Spleen (tissue), 11 donors: ENCODE data around the gene ZNF764. TPM values are rescaled to one million over a fixed set of nuclear protein-coding genes. Genes with fewer than 3 reads are reported as not detected.

Experiments used
- DNase-seq: peaks from one replicate; pipeline ENCODE4 v3.0.0-alpha.2; 2020
- H3K27ac ChIP-seq, 8 donors: fragments of 200-600 bp; sonication (generic) in 7 of 8; 1 replicate in 4 of 8; 2 replicates in 4 of 8; pipeline versions ENCODE4 v1.5.0 to v1.8.0; 2016 to 2021; ENCODE audit warnings: inconsistent platforms in 4 of 8, mild to moderate bottlenecking in 4 of 8, moderate library complexity in 1 of 8
- H3K27me3 ChIP-seq, 7 donors: fragments of 200-600 bp; sonication (generic) in 6 of 7; replicated peaks in 1 of 7; 1 replicate in 4 of 7; 2 replicates in 3 of 7; pipeline versions ENCODE4 v1.5.0 to v1.8.0; 2016 to 2021; ENCODE audit warnings: inconsistent platforms in 3 of 7, mild to moderate bottlenecking in 1 of 7
- H3K36me3 ChIP-seq, 6 donors: fragments of 200-600 bp; sonication (generic) in 5 of 6; 1 replicate in 4 of 6; 2 replicates in 2 of 6; pipeline versions ENCODE4 v1.5.0 to v1.8.0; 2016 to 2021; ENCODE audit warnings: inconsistent platforms in 2 of 6
- H3K4me1 ChIP-seq, 6 donors: fragments of 200-600 bp; sonication (generic) in 5 of 6; 1 replicate in 3 of 6; 2 replicates in 3 of 6; pipeline versions ENCODE4 v1.5.0 to v1.8.0; 2016 to 2021; ENCODE audit warnings: inconsistent platforms in 3 of 6
- H3K4me3 ChIP-seq, 8 donors: fragments of 200-600 bp; sonication (generic) in 7 of 8; 1 replicate in 4 of 8; 2 replicates in 4 of 8; pipeline versions ENCODE4 v1.5.0 to v1.8.0; 2016 to 2021; ENCODE audit warnings: inconsistent platforms in 4 of 8, mild to moderate bottlenecking in 4 of 8, moderate library complexity in 2 of 8
- H3K9me3 ChIP-seq, 8 donors: fragments of 200-600 bp; sonication (generic) in 7 of 8; 1 replicate in 4 of 8; 2 replicates in 4 of 8; pipeline versions ENCODE4 v1.5.0 to v1.8.0; 2016 to 2021; ENCODE audit warnings: inconsistent platforms in 4 of 8
- POLR2A ChIP-seq, 3 donors: fragments of 450-650 bp; IDR thresholded peaks; one replicate each; pipeline ENCODE4 v1.5.1; 2017; ENCODE audit warnings: antibody characterized with exemption in 3 of 3, mild to moderate bottlenecking in 1 of 3
- POLR2AphosphoS5 ChIP-seq, 3 donors: sonication (generic); formaldehyde crosslinking; IDR thresholded peaks; one replicate each; pipeline ENCODE4 v1.5.1; 2017; ENCODE audit warnings: antibody characterized with exemption in 3 of 3
- WGBS, 5 donors: extraction: QIAGEN DNeasy Blood & Tissue Kit in 3 of 5; methylation state at CpG; one replicate each; pipeline versions ENCODE4 v1.1.5 to v1.1.7; 2013 to 2018; 5-methylcytosine and 5-hydroxymethylcytosine counted together
- intact Hi-C: fragments of 100-400 bp; cut with DNase I; formaldehyde crosslinking; loops from one replicate; pipeline ENCODE4 v1.15.0; 2023; ENCODE audit warnings: low total_unique reads
- polyA plus RNA-seq, 3 donors: library from polyadenylated mRNA; stranded (reverse); fragments of 200-250 nt; gene quantifications; one replicate each; pipeline ENCODE4 v1.2.1, GENCODE V29; 2013
- total RNA-seq, 7 donors: library from RNA; depleted of rRNA in 3 of 7; stranded (reverse); fragments of >200 nt in 3 of 7; fragmentation: NEBNext Ultra II Directional in 4 of 7; extraction: Animal tissue kit (Norgen Biotek cat#: 25700) in 4 of 7; gene quantifications; one replicate each; pipeline versions ENCODE4 v1.1.0 to v1.2.1, GENCODE V29; 2016 to 2021
- TF ChIP-seq, protein P1 (sequence below), 11 experiments: fragments of 200-600 bp in 7 of 11; fragments of 450-650 bp in 4 of 11; sonication (generic) in 4 of 11; IDR thresholded peaks in 8 of 11; conservative IDR thresholded peaks in 3 of 11; 1 replicate in 7 of 11; 2 replicates in 4 of 11; pipeline versions ENCODE4 v1.4.0 to v1.8.0; 2016 to 2021; ENCODE audit warnings: antibody characterized with exemption in 11 of 11, inconsistent platforms in 4 of 11, mild to moderate bottlenecking in 1 of 11
- donor health status: healthy with polysubstance abuse.
- donor health status: DM: no; HTN: no; CAD: no; lungs with moderate emphysema.
- donor health status: DM: no; HTN: no; CAD: no.
- donor health status: Bipolar disorder and iron deficiency.
- donor health status: healthy.
- donor health status: DM: no; HTN: no; CAD: no.
- donor health status: DM: yes; HTN: yes; CAD: no.

ZNF764 gene
- total and polyA plus RNA-seq, 10 donors = 3.4 to 18.6 (median 13.2) TPM

DNA sequence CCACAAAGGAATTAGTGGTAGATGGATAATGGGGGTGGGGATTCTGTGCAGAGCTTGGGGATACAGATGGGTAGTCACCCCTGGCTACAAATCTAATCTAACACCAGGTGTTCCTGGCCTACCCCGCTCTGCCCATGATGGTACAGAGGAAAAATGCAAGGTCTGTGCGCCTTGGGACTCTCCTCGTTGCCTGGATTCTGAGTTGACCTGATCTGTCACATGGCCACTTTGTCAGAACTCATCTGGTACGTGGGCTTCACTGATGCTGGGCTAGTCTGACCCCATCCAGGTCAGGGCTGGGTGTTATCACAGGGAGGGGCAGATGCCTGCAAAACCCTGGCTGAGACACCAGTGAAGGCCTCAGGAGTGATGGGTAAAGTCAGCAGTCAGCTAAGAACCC lies 5.2 kb downstream of the ZNF764 start:
- TF ChIP-seq, protein P1, sequence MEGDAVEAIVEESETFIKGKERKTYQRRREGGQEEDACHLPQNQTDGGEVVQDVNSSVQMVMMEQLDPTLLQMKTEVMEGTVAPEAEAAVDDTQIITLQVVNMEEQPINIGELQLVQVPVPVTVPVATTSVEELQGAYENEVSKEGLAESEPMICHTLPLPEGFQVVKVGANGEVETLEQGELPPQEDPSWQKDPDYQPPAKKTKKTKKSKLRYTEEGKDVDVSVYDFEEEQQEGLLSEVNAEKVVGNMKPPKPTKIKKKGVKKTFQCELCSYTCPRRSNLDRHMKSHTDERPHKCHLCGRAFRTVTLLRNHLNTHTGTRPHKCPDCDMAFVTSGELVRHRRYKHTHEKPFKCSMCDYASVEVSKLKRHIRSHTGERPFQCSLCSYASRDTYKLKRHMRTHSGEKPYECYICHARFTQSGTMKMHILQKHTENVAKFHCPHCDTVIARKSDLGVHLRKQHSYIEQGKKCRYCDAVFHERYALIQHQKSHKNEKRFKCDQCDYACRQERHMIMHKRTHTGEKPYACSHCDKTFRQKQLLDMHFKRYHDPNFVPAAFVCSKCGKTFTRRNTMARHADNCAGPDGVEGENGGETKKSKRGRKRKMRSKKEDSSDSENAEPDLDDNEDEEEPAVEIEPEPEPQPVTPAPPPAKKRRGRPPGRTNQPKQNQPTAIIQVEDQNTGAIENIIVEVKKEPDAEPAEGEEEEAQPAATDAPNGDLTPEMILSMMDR (IDR thresholded peaks at IDR 0.05 in 8 of 11, conservative IDR thresholded peaks at IDR 0.05 in 3 of 11) = no peak
- TF ChIP-seq POLR2AphosphoS5 (IDR thresholded peaks at IDR 0.05) (no peak), POLR2A (IDR thresholded peaks at IDR 0.05) (no peak)
- 88 to 100% (median 91%) methylated on average over 4 of the region's 4 CpGs for WGBS, 5 donors
- Histone ChIP-seq H3K4me3 (no peak overlapping the region), H3K27me3 (no peaks in the 10 kb centered on the region), H3K36me3 (peaks cover 0 to 44% (median 23%) of the 10 kb centered on the region in 6 donors), H3K9me3 (no peaks in the 10 kb centered on the region), H3K4me1 (peaks cover 18 to 73% (median 51%) of the 10 kb centered on the region in 6 donors), H3K27ac (peak overlapping the region in 5 of 8 donors; percentile 8 to 65 (median 43))
- no peak for DNase-seq
- intact Hi-C loops = no loop called here

DNA sequence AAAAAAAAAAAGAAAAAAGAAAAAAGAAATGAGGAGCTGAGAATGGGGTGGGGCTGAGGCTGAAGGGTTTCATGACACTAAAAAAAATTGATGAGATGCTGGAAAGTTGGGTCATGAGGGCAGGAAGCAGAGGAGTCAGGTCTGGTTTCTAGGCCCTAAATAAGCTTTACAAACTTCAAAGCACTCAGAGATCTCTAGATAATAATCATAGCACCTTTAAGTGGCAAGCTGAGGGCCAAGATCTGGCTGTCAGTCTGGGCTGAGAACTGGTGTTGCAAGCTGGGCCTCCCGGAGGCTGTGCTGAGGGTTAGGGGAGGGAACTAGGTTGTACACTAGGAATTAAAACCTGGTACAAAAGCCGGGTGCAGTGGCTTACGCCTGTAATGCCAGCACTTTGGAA lies 6.4 kb downstream of the ZNF764 start:
- 43 to 64% (median 62%) methylated on average over 3 of the region's 3 CpGs for WGBS, 5 donors
- peaks cover 0 to 44% (median 23%) of the 10 kb centered on the region in 6 donors for H3K36me3 ChIP-seq
- no peak overlapping the region for H3K4me3 ChIP-seq
- peak in 1 of 3 donors; percentile 30 for TF ChIP-seq POLR2AphosphoS5 (IDR thresholded peaks at IDR 0.05)
- TF ChIP-seq, protein P1 (IDR thresholded peaks at IDR 0.05 in 8 of 11, conservative IDR thresholded peaks at IDR 0.05 in 3 of 11) = no peak
- H3K27ac ChIP-seq = peak overlapping the region in 7 of 8 donors; percentile 1 to 65 (median 43)
- peaks cover 11 to 61% (median 40%) of the 10 kb centered on the region in 6 donors for H3K4me1 ChIP-seq
- intact Hi-C loops = no loop called here
- no peaks in the 10 kb centered on the region for H3K27me3 ChIP-seq
- DNase-seq = no peak
- no peaks in the 10 kb centered on the region for H3K9me3 ChIP-seq

DNA sequence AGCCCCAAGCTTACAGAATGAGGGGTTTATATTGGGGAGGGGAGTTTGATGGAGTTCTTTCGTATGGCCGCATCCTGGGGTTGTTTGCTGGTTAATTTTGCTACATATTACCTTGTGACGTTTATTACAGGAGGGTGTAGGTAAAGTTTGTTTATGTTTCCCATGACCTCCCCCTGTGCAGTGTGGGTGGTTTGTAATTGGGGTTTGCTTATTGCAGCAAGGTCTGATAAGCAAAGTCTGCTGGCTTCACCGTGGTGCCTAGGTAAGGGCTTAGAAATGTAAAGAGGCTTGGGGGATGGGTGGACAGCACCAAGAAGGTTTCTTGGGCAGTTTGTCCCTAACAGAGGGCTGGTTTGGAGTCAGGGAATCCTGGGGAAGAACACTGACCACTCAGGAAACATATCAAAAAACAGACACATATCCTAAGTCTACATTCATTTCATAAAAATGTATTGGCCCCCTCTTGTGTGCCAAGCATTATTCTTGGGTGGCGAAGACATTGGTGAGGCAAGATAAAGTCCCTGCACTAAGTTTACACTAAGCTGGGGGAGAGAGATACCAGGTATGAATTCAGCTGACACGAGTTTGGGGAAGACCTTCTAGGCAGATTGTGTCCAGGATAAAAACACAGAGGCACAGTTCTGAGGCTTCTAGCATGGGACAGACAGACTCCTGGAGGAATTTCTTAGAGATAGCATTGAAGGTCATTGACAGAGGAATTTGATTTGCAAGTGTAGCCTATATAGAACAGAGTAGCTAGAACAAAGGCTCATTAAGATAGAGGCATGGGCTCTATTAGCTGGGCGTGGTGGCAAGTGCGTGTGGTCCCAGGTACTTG lies 9.5 kb downstream of the ZNF764 start:
- H3K4me3 ChIP-seq = no peak overlapping the region
- 81 to 87% (median 85%) methylated on average over 8 of the region's 8 CpGs for WGBS, 5 donors
- no peak overlapping the region for H3K27ac ChIP-seq
- H3K4me1 ChIP-seq = peaks cover 6 to 35% (median 22%) of the 10 kb centered on the region in 6 donors
- TF ChIP-seq, protein P1 (IDR thresholded peaks at IDR 0.05 in 8 of 11, conservative IDR thresholded peaks at IDR 0.05 in 3 of 11) = no peak
- TF ChIP-seq POLR2A (IDR thresholded peaks at IDR 0.05) (no peak), POLR2AphosphoS5 (IDR thresholded peaks at IDR 0.05) (no peak)
- no peaks in the 10 kb centered on the region for H3K27me3 ChIP-seq
- no peak for DNase-seq
- intact Hi-C loops = no loop called here
- peaks cover 0 to 14% (median under 1%) of the 10 kb centered on the region in 6 donors for H3K36me3 ChIP-seq
- H3K9me3 ChIP-seq = no peaks in the 10 kb centered on the region

DNA sequence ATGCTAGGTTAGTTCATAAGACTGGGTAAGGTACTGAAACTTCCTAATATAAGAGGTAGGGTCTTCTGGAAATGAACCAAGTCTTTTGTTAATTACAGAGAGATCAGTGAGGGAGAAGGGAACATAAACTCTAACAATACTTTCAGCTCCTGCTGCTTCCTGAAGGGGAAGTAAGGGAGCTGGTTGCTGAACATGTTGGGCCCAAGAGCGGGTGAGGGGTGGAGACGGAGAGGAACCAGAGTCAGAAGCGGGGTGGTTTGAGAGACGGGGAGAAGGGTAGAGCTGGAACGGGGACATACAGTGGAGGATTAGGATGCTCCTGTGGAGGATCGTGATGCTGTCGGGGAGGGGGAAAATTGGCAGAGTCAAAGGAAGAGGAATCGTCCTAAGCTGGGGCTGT lies 12.1 kb downstream of the ZNF764 start:
- Histone ChIP-seq H3K27ac (no peak overlapping the region), H3K4me3 (no peak overlapping the region), H3K4me1 (peaks cover 0 to 10% (median 3%) of the 10 kb centered on the region in 6 donors), H3K9me3 (no peaks in the 10 kb centered on the region), H3K27me3 (no peaks in the 10 kb centered on the region), H3K36me3 (no peaks in the 10 kb centered on the region)
- 54 to 78% (median 65%) methylated on average over 8 of the region's 8 CpGs for WGBS, 5 donors
- intact Hi-C loops = no loop called here
- DNase-seq = no peak
- TF ChIP-seq POLR2A (IDR thresholded peaks at IDR 0.05) (no peak), POLR2AphosphoS5 (IDR thresholded peaks at IDR 0.05) (no peak)
- TF ChIP-seq, protein P1 (IDR thresholded peaks at IDR 0.05 in 8 of 11, conservative IDR thresholded peaks at IDR 0.05 in 3 of 11) = no peak
